UCSD-AML1 (cell line): ENCODE results near the gene WDFY4.

Experiments
- DNase-seq: peaks from one replicate; lab custom pipeline; 2025; ENCODE audit not compliant: unreplicated experiment; lab: John Stamatoyannopoulos, UW

WDFY4 gene

DNA sequence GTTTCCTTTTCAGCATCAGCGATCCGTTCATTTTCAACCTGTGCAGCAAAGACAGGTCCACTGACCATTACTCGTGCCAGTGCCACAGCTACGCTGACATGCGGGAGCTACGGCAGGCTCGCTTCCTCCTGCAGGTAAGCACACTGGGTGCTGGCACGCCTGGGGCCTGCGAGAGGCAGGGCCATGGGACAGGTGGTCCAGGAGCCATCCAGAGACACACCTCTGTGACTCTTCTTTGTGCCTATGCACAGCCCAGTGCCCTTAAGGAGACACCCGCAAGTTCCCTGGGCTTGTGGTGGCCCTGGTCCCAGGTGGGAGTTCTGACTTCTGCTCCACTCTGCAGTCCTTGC, 212.7 kb downstream of the WDFY4 start:
- no peak for DNase-seq

DNA sequence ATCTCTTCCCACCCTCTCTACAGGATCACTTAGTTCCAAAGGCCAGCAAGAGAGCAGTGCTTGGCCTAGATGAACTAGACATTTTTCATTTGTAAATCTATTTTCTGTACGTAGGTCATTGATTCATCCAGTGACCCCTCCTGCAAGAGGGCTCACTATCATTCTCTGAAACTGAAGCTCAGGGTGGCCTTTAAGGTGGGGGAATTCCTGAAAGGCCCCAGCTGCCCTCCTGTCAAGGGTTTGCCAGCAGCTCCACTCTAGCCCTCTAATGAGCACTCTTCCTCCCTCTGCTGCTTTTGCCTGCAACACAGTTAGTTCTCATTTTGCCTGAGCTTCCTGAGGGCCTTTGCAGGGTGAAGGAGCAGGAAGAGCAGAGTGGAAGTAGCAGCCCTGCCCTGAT, 213.8 kb downstream of the WDFY4 start:
- DNase-seq, result no peak

DNA sequence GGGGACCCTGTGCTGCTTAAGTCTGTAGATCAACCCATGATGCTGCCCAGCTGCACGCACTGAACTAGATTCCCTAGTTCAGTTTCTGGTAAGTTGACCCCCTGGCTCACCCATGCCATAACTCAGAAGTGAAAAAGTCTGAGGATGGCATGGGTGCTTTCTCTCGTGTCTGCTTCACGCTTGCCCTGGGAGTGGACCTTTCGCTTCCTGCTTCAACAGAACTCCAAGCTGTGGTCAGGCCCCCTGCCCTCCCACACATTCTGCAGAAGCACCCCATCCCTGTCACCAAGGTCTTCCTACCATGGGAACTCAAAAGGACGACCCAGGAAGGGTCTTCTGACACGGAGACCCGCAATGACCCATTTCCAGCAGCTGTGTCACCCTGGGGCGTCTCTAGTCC, 215.1 kb downstream of the WDFY4 start:
- DNase-seq, result no peak

- DNase-seq, result peak; percentile 47
Observed at GRCh38 chr10:48900371-48900801, 215.7 kb downstream of the WDFY4 start.

DNA sequence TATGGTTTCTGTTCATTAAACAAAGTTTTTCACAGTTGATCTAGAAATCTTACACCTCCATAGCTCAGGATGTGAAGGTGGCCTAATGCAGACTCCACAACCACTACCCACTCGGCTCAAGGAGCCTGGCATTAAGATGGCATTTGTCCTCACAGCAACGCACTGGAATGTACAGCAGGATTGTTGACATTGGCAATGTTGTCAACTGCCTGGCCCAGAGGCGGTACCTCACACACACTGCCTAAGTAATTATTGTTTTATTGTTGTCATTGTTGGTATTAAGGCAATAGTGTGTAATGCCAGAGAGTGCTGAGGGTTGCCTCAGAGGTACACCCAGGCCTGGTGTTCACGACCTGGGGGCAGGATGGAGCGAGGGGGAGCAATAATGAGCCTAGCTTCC, 216.6 kb downstream of the WDFY4 start:
- DNase-seq, result no peak

GRCh38 chr10:48902096-48902495, 217.4 kb downstream of the WDFY4 start:
- no peak for DNase-seq

DNA sequence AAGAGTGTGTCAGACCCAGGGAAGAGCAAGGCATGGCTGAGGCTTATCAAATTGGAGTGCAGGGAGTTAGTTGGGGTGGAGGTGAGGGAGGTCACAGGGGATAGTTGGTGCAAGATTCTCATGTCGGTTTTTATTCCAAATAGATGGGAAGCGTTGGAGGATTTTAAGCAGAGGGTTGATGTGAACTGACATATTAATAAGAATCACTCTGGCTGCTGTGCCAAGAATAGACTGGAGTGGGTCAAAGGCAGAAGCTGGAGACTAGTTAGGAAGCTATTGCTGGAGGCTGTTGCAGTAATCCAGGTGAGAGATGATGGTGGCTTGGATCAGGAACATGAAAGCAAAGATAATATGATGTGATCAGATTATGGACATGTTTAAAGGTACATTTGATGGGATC, 218.5 kb downstream of the WDFY4 start:
- DNase-seq, result no peak

- DNase-seq, result no peak
Observed at GRCh38 chr10:48904861-48905260, 220.2 kb downstream of the WDFY4 start.

- no peak for DNase-seq
Observed at GRCh38 chr10:48905311-48905710, 220.6 kb downstream of the WDFY4 start.

- no peak for DNase-seq
Observed at GRCh38 chr10:48906841-48907240, 222.2 kb downstream of the WDFY4 start.

- DNase-seq, result no peak
Observed at GRCh38 chr10:48907730-48908129, 223.1 kb downstream of the WDFY4 start.

DNA sequence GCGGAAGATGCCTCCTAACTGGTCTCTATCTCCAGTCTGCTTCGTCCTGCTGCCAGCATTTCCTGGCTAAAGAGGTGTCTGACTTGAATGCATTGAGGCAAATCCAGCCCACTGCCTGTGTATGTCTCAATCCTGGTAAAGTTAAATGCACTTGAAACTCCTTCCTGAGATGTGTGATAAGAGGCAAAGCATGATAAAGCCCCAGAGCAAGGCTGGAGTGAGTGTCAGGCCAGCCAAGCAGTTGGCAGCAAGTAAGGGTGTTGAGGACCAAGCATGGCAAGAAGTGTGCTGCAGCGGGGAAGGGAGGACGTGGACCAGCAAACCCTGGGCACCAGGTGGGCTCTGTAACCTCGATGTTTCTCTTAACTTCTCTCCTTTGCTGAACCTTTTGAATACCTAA, 225.9 kb downstream of the WDFY4 start:
- DNase-seq, result no peak

- no peak for DNase-seq
Observed at GRCh38 chr10:48913674-48914073, 229.0 kb downstream of the WDFY4 start.

GRCh38 chr10:48923748-48924147, 239.1 kb downstream of the WDFY4 start:
- no peak for DNase-seq

GRCh38 chr10:48924988-48925387, 240.3 kb downstream of the WDFY4 start:
- no peak for DNase-seq

DNA sequence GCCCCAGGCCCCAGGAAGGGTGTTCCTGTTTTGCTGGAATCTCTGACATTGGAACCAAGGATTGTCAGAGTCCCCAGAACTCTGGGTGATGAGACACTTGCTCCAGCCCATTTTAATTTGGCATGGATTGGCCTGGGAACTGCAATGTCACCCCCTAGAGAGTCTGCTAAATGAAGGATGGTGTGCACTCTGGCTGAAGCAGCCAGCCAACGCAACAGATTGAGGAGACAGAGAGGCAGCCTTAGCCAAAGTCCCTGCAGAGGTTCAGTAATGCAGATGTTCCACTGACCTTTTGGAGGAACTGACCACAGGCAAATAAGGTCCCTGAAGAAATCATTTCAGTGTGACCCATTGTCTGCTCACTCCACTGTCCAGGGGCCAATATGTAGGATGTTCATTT, 241.6 kb downstream of the WDFY4 start:
- no peak for DNase-seq

DNA sequence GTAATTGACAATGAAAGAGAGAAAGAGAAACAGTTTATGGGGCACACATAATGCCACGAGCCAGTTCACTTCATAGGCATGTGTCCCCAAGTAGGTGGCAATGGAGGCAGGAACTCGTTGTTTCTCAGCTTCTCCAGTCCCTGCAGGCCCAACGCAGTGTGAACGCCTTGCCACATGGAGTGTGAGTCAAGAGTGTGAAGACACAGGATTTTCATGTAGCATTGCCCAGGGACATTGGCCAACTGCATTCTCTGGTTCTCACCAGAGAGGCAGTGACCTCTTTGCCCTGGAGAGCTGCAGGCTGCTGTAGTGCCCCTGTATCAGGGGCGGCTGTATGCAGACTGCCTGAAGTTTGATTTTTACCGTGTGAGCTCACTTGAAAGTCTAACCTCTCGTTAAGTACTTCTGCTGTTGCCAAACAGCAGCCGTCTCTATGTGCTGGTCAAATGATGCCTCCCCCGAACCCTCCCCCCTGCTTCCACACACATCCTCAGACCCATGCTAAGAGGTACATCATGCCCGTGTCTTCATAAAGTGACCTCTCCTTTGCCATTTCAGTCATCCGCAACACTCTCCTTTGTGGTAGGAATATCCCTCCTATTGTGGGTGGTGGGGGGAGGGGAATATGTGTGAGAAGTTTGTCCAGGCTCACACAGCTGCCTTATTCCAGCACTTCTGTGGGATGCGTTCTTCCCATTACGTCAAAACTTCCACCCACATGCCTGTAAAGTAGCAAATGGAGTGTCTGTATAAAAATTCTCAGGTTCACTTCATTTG, 242.3 kb downstream of the WDFY4 start:
- DNase-seq, result no peak

GRCh38 chr10:48929413-48929990, 244.8 kb downstream of the WDFY4 start:
- no peak for DNase-seq

- no peak for DNase-seq
Observed at GRCh38 chr10:48931188-48931587, 246.5 kb downstream of the WDFY4 start.

DNA sequence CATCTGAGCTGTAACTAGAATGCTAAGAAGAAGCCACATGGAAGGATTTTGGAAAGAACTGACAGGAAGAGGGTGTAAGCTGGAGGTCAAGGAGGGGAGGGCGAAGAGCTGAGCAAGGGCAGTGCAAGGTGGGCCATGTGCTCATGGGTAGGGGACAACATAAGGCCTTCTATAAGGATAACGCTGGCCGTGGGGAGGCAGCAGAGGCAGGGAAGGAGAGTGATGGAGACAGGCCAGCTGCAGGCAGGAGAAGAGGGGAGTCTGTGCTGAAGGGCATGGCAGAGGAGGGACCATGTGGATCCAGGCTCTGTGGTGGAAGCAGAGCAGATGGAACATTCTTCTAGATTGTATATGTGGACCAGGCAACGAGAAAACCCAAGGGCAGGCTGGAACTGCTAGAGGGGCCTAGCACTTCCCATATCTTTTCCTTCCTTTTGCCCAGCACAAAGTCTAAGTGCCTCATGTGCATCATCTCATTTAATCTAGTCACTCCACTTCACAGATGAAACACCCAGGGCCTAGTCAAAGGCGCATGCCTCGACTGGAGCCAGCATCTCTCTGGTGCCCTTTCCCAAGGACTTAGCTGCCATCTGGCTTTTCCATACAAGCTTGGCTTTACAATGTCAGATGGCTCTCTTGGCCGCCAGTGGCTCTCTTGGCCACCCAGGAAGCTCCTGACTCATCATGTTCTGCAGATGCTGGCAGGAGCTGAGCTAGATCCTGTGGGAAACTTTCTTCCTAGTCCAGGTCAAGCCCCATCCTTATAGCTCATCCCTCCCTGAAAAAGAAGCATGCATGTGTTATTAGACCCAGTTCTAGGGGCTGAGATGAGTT, 248.4 kb downstream of the WDFY4 start:
- DNase-seq, result no peak

- DNase-seq, result no peak
Observed at GRCh38 chr10:48934672-48935501, 250.2 kb downstream of the WDFY4 start.
